GM12874 (cell line): Measurements from ENCODE around the gene BMP6.

ENCODE experiments used
- CTCF ChIP-seq: IDR thresholded peaks from 2 replicates; pipeline ENCODE4 v1.5.1; 2011; ENCODE audit warnings: low read depth, mild to moderate bottlenecking, control low read depth, low read length, moderate library complexity; ENCODE audit not compliant: insufficient read depth

The BMP6 gene

GRCh38 chr6:7825986-7826385 lies 100.1 kb downstream of the BMP6 start:
- no peak for TF ChIP-seq CTCF

GRCh38 chr6:7827142-7827541 lies 101.2 kb downstream of the BMP6 start:
- TF ChIP-seq CTCF: no peak

- no peak for TF ChIP-seq CTCF
Observed at GRCh38 chr6:7828124-7828523, 102.2 kb downstream of the BMP6 start.

GRCh38 chr6:7832904-7833750 lies 107.2 kb downstream of the BMP6 start:
- TF ChIP-seq CTCF: no peak

GRCh38 chr6:7833751-7834070 lies 107.8 kb downstream of the BMP6 start:
- TF ChIP-seq CTCF: no peak

GRCh38 chr6:7836371-7837026 lies 110.6 kb downstream of the BMP6 start:
- TF ChIP-seq CTCF: no peak

GRCh38 chr6:7841781-7842468 lies 116.0 kb downstream of the BMP6 start:
- no peak for TF ChIP-seq CTCF
